ENCODE data around the gene SASH1.

DNA sequence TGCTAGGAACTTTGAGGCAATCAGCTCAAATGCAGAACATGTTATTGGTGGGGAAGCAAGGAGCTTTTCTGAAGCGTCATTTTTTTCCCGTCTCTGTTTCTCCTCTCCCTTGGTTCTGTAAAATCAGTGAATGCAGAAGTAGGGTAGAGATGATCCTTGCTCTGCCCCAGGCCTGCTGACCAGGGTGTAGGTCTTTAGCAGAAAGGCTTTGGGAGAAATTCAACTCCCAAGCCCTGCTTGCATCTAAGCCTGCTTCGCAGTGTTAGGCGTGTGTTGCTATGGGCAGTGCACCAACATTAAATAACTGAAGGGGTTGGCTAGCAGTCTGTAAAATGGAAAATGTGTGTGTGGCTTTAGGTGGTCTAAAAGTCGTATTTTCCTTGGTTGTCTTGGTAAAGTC is 45.9 kb downstream of the SASH1 start:
- TF ChIP-seq, protein P1, sequence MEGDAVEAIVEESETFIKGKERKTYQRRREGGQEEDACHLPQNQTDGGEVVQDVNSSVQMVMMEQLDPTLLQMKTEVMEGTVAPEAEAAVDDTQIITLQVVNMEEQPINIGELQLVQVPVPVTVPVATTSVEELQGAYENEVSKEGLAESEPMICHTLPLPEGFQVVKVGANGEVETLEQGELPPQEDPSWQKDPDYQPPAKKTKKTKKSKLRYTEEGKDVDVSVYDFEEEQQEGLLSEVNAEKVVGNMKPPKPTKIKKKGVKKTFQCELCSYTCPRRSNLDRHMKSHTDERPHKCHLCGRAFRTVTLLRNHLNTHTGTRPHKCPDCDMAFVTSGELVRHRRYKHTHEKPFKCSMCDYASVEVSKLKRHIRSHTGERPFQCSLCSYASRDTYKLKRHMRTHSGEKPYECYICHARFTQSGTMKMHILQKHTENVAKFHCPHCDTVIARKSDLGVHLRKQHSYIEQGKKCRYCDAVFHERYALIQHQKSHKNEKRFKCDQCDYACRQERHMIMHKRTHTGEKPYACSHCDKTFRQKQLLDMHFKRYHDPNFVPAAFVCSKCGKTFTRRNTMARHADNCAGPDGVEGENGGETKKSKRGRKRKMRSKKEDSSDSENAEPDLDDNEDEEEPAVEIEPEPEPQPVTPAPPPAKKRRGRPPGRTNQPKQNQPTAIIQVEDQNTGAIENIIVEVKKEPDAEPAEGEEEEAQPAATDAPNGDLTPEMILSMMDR (IDR thresholded peaks at IDR 0.05; ENCODE audit: insufficient read depth, low read length, poor library complexity, severe bottlenecking): no peak
- no peak for TF ChIP-seq EZH2phosphoT487 (conservative IDR thresholded peaks at IDR 0.05; ENCODE audit: low read length)

Data from SU-DHL-6 (cell line).